ENCODE results near the gene PTGR3.

Gene PTGR3, protein sequence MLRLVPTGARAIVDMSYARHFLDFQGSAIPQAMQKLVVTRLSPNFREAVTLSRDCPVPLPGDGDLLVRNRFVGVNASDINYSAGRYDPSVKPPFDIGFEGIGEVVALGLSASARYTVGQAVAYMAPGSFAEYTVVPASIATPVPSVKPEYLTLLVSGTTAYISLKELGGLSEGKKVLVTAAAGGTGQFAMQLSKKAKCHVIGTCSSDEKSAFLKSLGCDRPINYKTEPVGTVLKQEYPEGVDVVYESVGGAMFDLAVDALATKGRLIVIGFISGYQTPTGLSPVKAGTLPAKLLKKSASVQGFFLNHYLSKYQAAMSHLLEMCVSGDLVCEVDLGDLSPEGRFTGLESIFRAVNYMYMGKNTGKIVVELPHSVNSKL

DNA sequence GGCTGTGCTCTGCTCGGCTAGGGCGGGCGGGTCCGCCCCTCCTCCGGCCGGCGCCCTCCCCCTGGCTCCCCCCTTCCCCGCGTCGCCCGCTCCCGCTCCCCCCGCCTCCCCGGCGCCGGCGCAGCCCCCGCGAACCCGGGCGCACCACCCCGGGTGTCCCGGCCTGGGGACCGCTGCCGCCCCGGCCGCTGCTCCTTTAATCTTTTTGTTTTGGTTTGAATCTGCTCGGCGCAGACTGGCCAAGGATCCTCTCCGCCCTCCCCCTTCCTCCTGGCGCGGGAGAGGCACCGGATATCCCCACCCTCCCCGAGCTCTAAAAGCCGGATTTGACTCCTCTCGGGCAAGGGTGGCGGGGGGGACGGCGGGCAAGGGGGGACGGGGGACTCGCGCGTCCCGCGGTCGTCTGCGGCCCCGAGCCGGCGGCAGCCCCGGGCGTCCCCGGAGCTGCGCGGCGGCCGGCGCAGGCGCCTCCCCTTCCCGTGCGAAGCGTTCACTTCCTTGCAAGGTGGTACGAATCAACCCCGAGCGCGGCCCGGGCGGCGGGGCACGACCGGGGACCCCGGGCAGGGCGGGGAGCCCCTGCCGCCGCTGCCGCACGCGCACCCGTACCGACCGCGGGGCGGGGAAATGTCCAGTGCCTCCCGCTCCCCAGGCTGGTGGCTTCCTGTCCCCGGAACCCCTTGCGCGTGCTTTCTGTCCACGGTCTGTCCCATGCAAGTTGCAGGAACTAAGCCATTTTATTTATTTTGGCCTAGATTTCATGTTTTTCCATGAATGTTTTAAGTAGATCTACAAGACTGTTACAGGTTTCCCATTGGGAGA lies at the start of gene PTGR3:
Gene PTGR3 (minus strand): TSS at position 11 of the 822 bp plus-strand sequence. CDS start 81 bp downstream, outside the sequence.
- peak; percentile 78 for DNase-seq (ENCODE audit: low read depth)

DNA sequence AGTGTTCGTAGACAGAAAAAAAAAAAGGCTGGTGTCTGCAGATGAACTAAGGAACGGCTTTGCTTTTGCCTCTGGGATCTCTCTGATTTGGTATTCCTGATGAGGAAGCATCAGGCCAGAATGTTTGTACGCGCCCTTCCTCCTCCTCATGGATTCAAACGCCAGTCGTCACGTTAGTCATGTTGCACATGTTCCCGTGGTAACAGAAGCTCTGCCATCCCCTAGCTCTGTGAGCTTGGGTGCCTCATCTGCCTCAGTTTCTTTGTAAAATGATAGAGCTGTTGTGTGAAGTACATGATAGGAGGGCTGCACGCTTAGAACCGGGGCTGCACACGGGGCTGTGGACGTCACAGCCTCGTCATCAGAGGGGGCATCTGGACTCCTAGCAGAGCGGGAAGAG lies 48.7 kb upstream of the PTGR3 start:
- DNase-seq (ENCODE audit: low read depth) = no peak

DNA sequence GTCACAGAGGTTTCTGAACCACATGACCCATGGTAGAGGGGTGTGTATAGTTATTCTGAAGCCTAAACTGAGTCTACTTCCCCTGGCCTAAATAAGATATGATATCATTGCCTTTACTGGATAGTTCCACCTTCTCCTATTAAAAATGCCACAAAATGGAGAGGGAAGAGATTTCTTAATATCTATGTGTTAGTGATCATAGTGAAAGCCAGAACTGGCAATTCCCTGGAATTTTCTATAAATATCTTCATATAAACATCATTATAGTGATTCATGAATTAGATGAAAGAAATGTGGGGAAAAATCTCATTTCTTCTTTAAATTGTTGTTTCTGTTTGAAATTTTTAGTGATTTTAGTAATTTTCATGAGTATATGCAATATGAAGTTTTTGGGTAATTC lies 47.4 kb upstream of the PTGR3 start:
- no peak for DNase-seq (ENCODE audit: low read depth)

DNA sequence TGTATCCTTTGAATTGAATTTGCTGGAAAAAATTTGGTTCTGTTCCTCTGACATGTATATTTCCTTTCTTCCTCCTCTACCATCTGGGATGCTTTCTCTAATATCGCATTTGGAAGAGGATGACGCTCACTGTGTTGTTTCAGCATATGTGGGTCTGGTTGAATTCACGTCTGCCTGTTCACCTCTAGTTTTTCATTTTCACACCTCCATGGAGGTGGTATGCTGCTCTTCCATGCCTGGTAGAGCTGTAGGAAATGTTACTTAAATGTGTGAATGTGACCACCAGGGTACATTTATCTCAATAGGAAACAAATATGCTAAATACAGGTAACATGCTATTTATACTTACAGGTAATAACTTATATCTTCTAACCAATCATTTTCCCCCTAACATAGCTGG lies 46.2 kb upstream of the PTGR3 start:
- no peak for DNase-seq (ENCODE audit: low read depth)

DNA sequence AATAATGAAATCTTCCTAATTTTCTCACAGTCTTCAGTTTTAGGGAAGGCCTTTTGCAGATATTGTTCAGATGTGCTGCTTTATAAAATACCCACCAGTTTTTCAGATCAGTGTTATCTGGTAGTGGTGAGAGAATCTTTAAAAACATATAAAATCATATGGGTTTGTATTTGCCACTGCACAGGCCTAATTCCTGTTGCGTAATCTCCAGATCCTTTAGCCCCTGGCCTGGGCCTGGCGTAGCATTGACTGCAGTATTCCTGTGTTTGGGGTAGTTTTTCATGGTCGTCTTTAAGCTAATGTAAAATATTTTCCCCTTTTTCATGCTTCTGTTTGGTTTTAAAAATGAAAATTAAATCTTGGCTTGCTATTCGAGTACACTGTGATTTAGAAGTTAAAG lies 44.8 kb upstream of the PTGR3 start:
- DNase-seq (ENCODE audit: low read depth) = peak; percentile 10

DNA sequence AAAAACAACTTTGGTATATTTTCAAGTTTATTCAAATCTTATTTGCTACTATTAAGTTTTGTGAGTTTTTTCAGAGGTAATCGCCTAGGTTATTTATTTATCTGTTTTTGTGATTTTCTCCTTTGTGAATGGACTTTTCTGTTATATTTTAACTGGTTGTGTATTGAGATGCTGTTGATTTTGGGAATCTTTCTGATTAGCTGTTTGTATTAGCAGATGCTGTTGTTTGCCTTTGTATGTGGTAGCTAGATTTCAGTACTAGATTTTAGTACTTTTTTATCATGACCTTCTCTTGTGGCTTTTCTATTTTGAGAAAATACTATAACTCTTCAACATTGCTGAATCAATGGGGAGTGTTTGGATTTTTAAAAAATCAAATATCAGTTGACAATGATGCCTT lies 44.1 kb upstream of the PTGR3 start:
- no peak for DNase-seq (ENCODE audit: low read depth)

DNA sequence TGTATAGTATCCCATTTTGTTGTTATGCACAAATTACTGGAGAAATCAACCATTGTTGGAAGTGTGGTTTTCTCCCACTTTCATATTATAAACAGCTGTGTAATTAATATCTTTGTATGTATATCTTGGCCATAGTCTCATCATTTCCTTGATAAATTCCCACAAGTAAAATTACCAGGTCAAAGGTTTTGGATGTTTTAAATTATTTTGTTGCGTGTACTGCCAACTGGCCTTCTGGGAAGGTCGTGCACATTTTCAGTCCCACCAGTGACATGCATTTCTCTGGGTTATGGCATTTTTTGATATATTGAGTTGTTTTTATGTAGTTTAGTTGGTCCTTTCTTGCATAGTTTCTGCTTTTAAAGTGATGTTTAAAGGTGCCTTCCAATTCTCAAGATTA lies 43.2 kb upstream of the PTGR3 start:
- no peak for DNase-seq (ENCODE audit: low read depth)

DNA sequence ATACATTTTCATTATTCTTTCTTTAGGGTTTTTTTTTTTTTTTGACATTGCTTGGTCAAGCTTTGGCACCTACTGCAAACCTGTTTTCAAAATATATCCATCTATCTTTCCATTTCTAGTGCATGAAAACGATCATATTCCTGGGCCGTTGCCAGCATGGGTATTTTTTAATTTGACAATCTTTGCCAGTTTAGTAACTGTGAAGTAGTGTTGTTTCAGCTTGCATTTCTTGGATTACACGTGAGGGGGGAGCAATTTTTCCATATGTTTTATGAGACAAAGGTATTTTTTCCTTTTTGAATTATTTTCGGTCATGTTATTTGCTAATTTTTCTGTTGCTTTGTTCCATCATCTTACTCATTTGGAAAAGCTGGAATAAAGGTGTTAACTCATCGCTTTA lies 42.5 kb upstream of the PTGR3 start:
- DNase-seq (ENCODE audit: low read depth) = no peak

DNA sequence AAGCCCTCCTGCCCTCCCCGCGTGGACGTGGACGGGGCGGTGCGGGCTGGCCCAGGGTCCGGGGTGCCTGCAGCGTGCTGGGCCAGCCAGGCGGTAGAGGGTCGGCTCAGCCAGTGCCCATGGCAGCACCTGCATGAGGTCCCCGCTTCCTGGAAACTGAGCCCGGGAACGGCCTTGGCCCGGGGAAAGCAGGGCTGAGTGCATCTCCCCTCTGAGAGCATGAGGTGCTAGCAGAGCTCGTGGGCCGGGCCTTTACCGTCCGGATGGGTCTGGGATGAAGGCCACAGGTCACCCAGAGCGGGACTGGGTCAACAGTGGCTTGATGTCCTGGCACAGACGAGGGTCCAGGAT lies 41.5 kb upstream of the PTGR3 start:
- DNase-seq (ENCODE audit: low read depth) = no peak

DNA sequence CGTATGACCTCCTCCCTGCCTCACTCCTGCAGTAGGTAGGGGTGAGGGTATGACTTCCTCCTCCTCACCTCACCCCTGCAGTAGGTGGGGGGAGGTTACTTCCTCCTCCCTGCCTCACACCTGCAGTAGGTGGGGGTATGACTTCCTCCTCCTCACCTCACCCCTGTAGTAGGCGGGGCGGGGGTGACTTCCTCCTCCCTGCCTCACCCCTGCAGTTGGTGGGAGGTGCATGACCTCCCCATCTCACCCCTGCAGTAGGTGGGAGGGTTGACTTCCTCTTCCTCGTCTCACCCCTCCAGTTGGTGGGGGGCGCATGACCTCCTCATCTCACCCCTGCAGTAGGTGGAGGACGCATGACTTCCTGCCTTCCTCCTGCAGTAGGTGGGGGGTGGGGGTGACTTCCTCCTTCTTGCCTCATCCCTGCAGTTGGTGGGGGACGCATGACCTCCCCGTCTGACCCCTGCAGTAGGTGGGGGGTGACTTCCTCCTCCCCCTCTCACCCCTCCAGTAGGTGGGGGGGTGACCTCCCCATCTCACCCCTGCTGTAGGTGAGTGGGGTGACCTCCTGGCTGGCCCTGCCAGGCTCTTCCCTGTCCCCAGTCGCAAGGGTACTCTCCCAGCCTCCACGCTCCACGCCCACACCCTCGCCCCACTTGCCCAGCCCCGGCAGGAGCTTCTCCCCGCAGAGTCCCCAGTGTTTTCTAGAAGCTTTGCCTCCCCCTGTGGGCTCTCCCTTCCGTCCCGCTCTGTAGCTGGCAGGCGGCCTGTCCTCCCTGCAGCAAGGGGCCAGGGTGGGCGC lies 40.9 kb upstream of the PTGR3 start:
- no peak for DNase-seq (ENCODE audit: low read depth)

DNA sequence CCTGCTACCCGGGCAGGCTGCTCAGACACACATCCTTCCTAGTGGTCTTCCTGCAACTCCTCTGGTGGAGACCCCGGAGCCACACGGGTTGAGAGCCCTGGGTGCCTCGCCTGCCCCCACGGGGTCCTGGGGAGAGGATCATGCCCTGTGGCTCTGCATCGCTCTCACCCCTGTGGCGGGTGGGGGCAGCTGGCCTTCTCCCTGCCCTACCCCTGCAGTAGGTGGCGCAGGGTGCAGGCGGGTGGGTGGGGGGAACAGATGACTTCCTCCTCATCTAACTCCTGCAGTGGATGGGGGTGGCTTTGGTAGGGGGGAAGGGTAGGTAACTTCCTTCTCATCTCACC lies 40.2 kb upstream of the PTGR3 start:
- DNase-seq (ENCODE audit: low read depth) = no peak

DNA sequence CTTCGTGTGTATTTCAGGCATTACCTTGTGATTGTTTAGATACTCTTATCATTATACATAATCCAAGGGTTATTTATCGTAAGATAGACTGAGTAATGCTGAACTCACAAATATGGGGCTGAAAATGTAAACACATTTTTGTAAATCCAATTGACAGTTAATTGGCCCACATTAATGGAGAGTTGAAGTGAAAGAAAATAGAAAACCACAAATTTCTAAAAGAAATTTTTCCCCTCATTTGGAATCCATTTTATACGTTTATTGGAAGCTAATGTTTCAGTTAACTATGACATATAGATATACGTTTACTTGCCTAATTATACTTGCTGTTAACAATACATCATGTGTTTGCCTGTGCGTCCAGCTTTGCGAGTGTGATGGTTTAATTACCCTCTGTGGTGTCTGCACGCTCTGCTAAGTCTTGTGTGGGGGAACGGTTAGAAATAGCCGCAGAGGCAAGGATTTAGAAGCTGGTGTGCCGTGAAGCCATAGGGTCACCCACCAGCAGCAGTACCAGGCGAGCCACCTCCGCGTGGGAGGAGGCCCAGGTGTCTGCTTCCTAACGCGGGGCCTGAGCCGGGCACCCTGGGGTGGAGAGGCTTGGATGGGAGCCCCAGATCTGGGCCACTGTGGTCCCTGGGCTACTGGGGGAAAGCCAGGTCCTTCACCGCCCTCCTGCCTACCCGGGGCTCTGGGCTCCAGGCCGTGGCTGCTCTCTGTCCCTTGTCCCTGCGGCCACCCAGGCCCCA lies 39.7 kb upstream of the PTGR3 start:
- DNase-seq (ENCODE audit: low read depth) = no peak

DNA sequence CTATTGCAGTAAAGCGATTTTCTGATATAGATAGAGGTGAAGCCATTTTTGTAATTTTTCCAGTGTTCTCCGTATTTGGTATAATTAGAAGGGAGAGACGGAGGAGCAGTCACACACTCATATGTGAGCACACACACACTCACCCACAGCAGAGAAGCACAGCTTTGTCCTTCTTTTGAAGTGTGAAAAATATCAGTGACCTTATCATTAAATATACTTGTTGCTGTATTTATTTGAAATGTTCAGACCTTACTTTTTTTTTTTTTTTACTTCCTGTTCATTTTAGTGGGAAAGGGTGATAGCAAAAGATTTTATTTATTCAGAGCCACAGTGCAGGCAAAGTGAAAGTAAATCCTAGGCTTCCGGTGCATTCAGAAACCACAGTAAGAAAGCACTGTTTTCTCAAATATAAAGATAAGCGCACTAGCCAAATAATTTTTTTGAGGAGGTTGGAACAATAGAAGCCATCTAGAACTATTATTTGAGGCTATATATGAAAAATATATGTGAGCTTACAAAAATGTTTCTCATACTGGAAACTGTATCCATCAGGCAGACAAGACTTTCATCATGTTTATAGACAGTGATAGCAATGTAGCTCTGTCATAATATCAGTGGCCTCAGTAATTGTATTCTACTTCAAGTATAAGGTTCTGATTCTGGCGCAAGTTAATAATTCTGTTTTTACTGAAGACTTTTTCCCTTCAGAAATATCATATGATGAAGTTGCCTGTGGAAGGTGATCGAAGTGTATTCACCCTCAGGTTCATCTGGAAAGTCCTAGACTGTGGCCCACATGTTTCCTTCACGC lies 38.9 kb upstream of the PTGR3 start:
- DNase-seq (ENCODE audit: low read depth) = peak; percentile 22

DNA sequence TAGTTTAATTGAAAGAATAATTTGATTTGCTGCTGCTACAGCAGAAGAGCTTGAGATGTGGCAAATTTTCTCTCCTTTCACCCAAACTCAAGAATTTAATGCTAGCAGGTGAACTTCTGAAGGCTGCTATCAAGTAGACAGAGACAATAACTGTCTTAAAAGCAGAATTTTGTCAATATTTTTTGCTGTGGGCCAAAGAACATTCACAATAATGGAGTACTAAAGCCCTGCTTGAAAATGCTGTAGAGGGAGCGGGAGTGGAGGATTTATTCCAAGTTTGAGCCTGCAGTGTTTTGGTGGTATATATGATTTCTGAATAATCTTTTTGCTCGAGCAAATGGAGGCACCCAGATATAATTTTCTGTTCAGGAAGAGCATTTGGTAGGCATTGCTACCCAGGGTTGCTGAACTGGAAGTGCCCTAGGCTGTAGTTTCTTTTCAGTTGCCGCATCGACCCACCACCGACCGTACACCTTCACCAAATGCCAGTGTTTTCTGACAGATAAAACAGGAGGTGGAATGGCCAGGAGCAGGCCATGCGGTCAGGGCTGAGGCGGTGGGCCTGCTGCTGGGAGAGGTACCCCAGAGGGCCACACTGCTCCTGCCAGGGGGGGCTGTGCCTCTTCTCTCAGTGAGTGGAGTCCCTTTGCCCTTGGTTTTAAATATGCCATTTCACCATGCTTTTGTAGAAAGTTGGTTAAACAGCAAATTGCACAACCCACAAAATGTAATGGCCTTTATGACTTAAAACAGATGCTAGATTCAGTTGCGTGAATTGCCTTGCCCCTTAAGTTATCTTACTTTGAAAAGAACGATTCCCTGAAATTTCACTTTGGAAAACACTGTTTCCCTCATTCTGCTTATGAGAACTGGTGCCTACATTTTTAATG lies 38.0 kb upstream of the PTGR3 start:
- peak; percentile 23 for DNase-seq (ENCODE audit: low read depth)

DNA sequence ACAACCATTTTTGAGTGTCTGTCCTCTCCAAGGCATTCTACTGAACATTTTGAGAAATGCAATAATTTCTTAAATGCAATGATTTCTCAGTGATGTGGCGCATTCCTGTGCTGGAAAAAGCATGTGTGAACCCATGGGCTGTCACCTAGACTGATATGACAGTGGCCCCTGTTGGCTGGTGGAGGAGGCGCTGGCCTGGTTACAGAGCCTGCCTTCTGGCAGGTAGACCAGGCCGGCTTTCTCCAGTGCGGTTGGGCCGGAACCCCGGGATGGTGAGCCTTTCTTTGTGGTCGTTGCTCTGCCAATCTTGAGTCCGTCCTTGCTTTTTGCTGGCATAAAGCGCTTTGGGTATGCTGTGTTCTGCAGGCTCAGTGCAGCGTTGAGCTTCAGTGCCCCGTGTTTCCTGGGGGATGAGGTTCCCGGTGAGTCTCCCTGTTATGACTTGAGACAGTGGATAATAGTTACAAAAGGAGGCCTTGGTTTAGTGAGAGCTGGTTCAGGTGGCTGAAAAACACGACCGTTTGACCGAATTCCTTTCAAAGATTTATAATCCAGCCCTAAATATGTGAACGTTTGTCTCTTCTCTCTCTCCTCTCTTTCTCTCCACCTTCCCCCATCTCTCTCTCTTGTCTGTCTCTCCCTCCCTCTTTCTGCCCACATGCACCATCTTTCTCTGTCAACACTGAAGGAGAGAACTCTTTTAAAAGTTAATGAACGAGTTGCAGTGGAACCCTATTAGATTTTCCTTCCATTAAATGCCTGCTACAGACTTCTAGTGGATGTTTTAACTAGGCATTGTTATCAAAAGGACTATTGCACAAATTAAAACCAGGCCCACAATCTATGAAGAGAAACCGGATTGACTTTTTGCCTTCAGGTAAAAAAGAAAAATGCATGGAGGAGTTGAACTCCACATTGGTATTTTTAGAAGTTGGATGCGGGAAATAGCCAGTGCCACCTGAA lies 35.7 kb upstream of the PTGR3 start:
- DNase-seq (ENCODE audit: low read depth) = no peak

DNA sequence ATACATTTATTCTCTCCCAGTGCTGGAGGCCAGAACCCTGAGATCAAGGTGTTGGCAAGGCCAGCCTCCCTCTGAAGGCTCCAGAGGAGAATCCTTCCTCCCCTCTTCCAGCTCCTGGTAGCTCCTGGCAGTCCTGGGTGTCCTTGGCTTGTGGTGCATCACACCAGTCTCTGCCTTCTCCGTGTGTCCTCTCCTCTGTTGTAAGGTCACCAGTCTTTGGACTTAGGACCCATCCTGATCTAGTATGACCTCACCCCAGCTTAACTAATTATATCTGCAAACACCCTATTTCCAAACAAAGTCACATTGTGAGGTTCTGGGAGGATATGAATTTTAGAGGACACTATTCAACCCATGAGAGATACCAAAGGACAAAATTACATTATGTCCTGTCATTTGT lies 32.8 kb upstream of the PTGR3 start:
- DNase-seq (ENCODE audit: low read depth) = no peak

DNA sequence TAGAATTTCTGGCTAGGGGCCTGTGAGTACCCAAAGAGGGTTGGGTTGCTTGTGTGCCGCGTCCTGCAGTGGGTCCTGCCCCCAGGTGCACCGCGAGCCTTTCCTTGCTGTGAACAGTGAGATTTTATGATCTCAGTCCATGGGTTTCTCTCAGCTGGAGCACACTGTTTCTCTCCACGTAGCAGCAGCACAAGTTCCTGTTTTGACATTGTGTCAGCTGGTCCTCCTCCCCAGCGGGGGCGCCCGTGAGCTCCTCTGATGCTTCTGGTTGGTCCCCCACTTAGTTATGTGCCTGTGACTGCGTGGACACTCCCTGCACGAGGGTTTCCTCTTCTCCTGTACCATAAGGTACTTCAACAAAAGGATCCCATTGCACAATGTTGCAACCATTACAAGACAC lies 31.5 kb upstream of the PTGR3 start:
- no peak for DNase-seq (ENCODE audit: low read depth)

DNA sequence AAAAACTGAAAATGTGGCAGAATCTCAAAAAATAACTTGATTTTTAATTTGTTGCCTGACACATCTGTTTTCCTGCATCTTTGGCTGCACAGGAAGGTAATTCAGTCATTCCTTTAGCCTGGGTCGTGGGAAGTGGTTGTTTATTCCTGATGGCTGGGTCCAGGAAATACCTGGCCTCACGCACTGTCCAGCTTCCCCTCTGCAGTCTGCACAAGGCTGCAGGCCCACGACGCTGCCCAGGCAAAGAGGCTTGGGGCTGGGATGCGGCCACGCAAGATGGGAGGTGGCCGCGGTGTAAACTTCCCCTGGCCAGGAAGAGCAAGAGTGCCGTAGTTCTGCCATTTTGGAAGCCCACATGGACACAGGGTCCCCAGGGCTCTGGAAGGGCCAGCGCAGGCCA lies 29.8 kb upstream of the PTGR3 start:
- DNase-seq (ENCODE audit: low read depth) = no peak

DNA sequence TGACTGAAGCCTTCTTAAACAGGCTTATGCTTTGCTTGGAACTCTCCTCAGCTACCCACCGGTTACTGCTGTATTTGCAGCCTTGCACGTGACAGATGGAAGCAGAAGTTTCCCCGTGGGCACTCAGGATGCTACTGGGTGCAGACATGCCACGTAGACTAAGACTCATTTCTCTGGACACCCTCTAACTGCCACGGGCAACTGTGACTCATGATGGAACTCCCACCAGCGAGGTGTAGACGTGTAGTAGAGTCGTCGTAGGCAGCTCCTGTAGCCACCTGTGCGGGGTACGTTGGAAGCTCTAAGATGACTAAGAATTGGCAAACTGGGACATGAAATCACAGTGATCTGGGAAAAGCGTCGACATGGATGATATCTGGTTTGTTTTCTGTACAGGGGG lies 29.2 kb upstream of the PTGR3 start:
- no peak for DNase-seq (ENCODE audit: low read depth)
